ENCODE measurements around the gene COPS6. TPM values are rescaled to one million over a fixed set of nuclear protein-coding genes. Genes with fewer than 3 reads are reported as not detected.
A peak's percentile ranks its signal among the peaks of the same experiment; 100 is the strongest.

COPS6 gene
- total RNA-seq, 1 experiment from 2014 or later = 182 TPM

DNA sequence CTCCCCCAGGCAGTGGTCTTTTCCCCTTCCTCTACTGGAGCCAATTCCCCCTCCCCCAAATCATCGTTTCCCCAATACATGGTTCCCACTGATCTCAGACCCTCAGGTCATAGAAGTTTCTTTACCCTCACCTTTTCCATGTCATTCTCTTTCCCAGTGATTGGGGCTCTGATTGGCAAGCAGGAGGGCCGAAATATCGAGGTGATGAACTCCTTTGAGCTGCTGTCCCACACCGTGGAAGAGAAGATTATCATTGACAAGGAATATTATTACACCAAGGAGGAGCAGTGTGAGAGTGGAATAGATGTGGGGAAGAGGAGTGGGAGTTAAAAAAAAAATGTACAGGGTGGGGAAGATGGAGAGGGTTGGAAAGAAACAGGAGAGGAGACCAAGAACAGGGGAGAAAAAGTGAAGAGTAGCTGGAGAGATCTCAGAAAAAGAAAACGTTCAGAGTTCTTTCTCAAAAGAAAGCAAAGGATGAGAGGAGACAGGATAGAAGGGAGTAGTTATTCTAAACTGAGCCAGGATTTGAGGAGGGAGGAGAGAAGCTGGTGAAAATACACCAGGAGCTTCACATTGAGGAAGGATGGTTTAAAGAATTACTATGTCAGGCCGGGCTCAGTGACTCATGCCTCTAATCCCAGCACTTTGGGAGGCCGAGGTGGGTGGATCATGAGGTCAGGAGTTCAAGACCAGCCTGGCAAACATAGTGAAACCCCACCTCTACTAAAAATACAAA is 858 bp downstream of the COPS6 start:
- Histone ChIP-seq H3K9me3 (ENCODE audit: control insufficient read depth, insufficient read depth, low read depth, low read length) (no peaks in the 10 kb centered on the region), H3K4me3 (ENCODE audit: low read depth in 2 of 2, low read length in 2 of 2) (peak overlapping the region; percentile 81 to 84), H3K4me1 (ENCODE audit: control insufficient read depth, insufficient read depth, low read length) (peaks cover 30% of the 10 kb centered on the region), H3K36me3 (ENCODE audit: control insufficient read depth, insufficient read depth, low read length) (peaks cover 9% of the 10 kb centered on the region), H3K27me3 (ENCODE audit: control insufficient read depth, insufficient read depth, low read length) (no peaks in the 10 kb centered on the region), H3K27ac (ENCODE audit: low read length) (peak overlapping the region; percentile 96)
- in situ Hi-C loops (cut with HindIII; ENCODE audit: low pct_unique_long_range_greater_than_20kb, low sequenced_read_pairs) = no loop called here
- intact Hi-C loops (cut with micrococcal nuclease; ENCODE audit: unreplicated experiment) = loop anchor here (10.0 kb wide), 1 partner anchor 95 kb away; no protein-coding TSS in a partner anchor
- no TSS peak for BruUV-seq (replicated peaks)
- POLR2A ChIA-PET = interaction anchor here (0.6 kb wide), 1 partner anchor 12 kb away, joined by 3 read pairs; the partner anchor contains the start of genes AP4M1 and MCM7
- TF ChIP-seq POLR2AphosphoS5 (IDR thresholded peaks at IDR 0.05; ENCODE audit: low read depth, low read length) (no peak), SIN3A (IDR thresholded peaks at IDR 0.05; ENCODE audit: borderline replicate concordance, insufficient read depth, low read depth, low read length) (no peak), TCF7L2 (IDR thresholded peaks at IDR 0.05; ENCODE audit: low read depth, low read length) (no peak)
- TF ChIP-seq, protein P1, sequence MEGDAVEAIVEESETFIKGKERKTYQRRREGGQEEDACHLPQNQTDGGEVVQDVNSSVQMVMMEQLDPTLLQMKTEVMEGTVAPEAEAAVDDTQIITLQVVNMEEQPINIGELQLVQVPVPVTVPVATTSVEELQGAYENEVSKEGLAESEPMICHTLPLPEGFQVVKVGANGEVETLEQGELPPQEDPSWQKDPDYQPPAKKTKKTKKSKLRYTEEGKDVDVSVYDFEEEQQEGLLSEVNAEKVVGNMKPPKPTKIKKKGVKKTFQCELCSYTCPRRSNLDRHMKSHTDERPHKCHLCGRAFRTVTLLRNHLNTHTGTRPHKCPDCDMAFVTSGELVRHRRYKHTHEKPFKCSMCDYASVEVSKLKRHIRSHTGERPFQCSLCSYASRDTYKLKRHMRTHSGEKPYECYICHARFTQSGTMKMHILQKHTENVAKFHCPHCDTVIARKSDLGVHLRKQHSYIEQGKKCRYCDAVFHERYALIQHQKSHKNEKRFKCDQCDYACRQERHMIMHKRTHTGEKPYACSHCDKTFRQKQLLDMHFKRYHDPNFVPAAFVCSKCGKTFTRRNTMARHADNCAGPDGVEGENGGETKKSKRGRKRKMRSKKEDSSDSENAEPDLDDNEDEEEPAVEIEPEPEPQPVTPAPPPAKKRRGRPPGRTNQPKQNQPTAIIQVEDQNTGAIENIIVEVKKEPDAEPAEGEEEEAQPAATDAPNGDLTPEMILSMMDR (IDR thresholded peaks at IDR 0.05) = no peak
- TF ChIP-seq, protein P2, sequence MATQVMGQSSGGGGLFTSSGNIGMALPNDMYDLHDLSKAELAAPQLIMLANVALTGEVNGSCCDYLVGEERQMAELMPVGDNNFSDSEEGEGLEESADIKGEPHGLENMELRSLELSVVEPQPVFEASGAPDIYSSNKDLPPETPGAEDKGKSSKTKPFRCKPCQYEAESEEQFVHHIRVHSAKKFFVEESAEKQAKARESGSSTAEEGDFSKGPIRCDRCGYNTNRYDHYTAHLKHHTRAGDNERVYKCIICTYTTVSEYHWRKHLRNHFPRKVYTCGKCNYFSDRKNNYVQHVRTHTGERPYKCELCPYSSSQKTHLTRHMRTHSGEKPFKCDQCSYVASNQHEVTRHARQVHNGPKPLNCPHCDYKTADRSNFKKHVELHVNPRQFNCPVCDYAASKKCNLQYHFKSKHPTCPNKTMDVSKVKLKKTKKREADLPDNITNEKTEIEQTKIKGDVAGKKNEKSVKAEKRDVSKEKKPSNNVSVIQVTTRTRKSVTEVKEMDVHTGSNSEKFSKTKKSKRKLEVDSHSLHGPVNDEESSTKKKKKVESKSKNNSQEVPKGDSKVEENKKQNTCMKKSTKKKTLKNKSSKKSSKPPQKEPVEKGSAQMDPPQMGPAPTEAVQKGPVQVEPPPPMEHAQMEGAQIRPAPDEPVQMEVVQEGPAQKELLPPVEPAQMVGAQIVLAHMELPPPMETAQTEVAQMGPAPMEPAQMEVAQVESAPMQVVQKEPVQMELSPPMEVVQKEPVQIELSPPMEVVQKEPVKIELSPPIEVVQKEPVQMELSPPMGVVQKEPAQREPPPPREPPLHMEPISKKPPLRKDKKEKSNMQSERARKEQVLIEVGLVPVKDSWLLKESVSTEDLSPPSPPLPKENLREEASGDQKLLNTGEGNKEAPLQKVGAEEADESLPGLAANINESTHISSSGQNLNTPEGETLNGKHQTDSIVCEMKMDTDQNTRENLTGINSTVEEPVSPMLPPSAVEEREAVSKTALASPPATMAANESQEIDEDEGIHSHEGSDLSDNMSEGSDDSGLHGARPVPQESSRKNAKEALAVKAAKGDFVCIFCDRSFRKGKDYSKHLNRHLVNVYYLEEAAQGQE (IDR thresholded peaks at IDR 0.05; ENCODE audit: insufficient read depth in 1 of 2, low read depth in 2 of 2, low read length in 1 of 2) = no peak
- ATAC-seq = no peak
- CTCF ChIA-PET = no interaction called here
- no peak for DNase-seq (ENCODE audit: low read depth, low spot score)

DNA sequence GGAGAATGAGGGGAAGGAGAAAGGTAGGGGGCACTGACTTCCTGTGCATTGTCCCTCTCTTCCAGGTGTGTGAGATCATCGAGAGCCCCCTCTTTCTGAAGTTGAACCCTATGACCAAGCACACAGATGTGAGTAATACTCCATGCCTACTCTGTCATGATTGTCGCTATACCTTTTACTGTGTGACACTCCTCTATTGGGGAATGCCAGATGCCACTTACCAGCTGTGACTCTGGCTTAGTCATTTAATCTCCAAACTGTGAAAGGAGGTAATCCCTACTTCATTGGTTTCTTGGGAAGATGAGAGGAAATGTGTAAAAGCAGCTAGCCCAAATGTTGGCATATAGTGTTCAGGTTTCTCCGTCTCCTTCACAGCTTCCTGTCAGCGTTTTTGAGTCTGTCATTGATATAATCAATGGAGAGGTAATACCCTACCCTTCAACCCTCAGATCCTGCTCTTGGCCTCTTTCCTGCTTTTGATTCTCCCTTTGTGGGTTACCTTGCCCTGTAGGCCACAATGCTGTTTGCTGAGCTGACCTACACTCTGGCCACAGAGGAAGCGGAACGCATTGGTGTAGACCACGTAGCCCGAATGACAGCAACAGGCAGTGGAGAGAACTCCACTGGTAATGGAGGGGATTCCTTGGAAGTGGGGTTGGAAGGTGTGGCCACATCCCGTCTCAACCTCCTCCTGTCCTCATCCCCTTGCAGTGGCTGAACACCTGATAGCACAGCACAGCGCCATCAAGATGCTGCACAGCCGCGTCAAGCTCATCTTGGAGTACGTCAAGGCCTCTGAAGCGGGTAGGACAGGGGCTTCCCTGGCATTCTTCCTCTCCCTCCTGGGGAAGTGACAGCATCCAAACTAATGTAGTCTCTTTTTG is 2.0 kb downstream of the COPS6 start:
- BruUV-seq (replicated peaks) = TSS peak; percentile 96
- Histone ChIP-seq H3K4me1 (ENCODE audit: control insufficient read depth, insufficient read depth, low read length) (peaks cover 27% of the 10 kb centered on the region), H3K27me3 (ENCODE audit: control insufficient read depth, insufficient read depth, low read length) (no peaks in the 10 kb centered on the region), H3K27ac (ENCODE audit: low read length) (no peak overlapping the region; the same call in 1 of the 2 replicates), H3K36me3 (ENCODE audit: control insufficient read depth, insufficient read depth, low read length) (peaks cover 20% of the 10 kb centered on the region), H3K4me3 (ENCODE audit: low read depth in 2 of 2, low read length in 2 of 2) (no peak overlapping the region), H3K9me3 (ENCODE audit: control insufficient read depth, insufficient read depth, low read depth, low read length) (no peaks in the 10 kb centered on the region)
- TF ChIP-seq, protein P2 (IDR thresholded peaks at IDR 0.05; ENCODE audit: insufficient read depth in 1 of 2, low read depth in 2 of 2, low read length in 1 of 2) = no peak
- TF ChIP-seq TCF7L2 (IDR thresholded peaks at IDR 0.05; ENCODE audit: low read depth, low read length) (no peak), POLR2AphosphoS5 (IDR thresholded peaks at IDR 0.05; ENCODE audit: low read depth, low read length) (no peak), SIN3A (IDR thresholded peaks at IDR 0.05; ENCODE audit: borderline replicate concordance, insufficient read depth, low read depth, low read length) (no peak)
- TF ChIP-seq, protein P1 (IDR thresholded peaks at IDR 0.05) = no peak
- intact Hi-C loops (cut with micrococcal nuclease; ENCODE audit: unreplicated experiment) (no loop called here), in situ Hi-C loops (cut with HindIII; ENCODE audit: low pct_unique_long_range_greater_than_20kb, low sequenced_read_pairs) (no loop called here)
- DNase-seq (ENCODE audit: low read depth, low spot score) = no peak
- POLR2A ChIA-PET = no interaction called here
- no peak for ATAC-seq
- CTCF ChIA-PET = no interaction called here
